ENCODE results near the gene SOCS7.

Gene SOCS7

GRCh38 chr17:38442548-38442947, 90.9 kb downstream of the SOCS7 start:
- no peak for DNase-seq

GRCh38 chr17:38443356-38444031, 91.8 kb downstream of the SOCS7 start:
- DNase-seq = no peak

- peak; percentile 31 for DNase-seq
Measured at GRCh38 chr17:38444151-38444550, 92.5 kb downstream of the SOCS7 start.

- DNase-seq = no peak
Measured at GRCh38 chr17:38447502-38448085, 96.0 kb downstream of the SOCS7 start.

GRCh38 chr17:38448208-38448771, 96.6 kb downstream of the SOCS7 start:
- DNase-seq = no peak

- no peak for DNase-seq
Measured at GRCh38 chr17:38449364-38449763, 97.7 kb downstream of the SOCS7 start.

- DNase-seq = no peak
Measured at GRCh38 chr17:38450557-38451029, 98.9 kb downstream of the SOCS7 start.

- DNase-seq = no peak
Measured at GRCh38 chr17:38451030-38451839, 99.6 kb downstream of the SOCS7 start.

- DNase-seq = no peak
Measured at GRCh38 chr17:38451840-38452529, 100.3 kb downstream of the SOCS7 start.

GRCh38 chr17:38452719-38453118, 101.1 kb downstream of the SOCS7 start:
- no peak for DNase-seq

- no peak for DNase-seq
Measured at GRCh38 chr17:38453951-38454421, 102.3 kb downstream of the SOCS7 start.

GRCh38 chr17:38454532-38454931, 102.9 kb downstream of the SOCS7 start:
- no peak for DNase-seq

Measured in CD4-positive, alpha-beta T cell treated with Interferon gamma for 1 hour (primary cell).